NB4 (cell line): ENCODE data around the gene WASF3.

ENCODE experiments used
- POLR2A ChIP-seq: IDR thresholded peaks from 2 replicates; pipeline ENCODE4 v1.6.1; 2011; ENCODE audit warnings: mild to moderate bottlenecking; ENCODE audit not compliant: insufficient read length; ENCODE audit errors: extremely low read depth
- TF ChIP-seq, protein P1 (sequence below): IDR thresholded peaks from one replicate; pipeline ENCODE4 v1.5.1; 2012; ENCODE audit warnings: low read depth, low read length
- TF ChIP-seq, protein P2 (sequence below): IDR thresholded peaks from 2 replicates; pipeline ENCODE4 v1.6.1; 2011; ENCODE audit warnings: low read depth, low read length

DNA sequence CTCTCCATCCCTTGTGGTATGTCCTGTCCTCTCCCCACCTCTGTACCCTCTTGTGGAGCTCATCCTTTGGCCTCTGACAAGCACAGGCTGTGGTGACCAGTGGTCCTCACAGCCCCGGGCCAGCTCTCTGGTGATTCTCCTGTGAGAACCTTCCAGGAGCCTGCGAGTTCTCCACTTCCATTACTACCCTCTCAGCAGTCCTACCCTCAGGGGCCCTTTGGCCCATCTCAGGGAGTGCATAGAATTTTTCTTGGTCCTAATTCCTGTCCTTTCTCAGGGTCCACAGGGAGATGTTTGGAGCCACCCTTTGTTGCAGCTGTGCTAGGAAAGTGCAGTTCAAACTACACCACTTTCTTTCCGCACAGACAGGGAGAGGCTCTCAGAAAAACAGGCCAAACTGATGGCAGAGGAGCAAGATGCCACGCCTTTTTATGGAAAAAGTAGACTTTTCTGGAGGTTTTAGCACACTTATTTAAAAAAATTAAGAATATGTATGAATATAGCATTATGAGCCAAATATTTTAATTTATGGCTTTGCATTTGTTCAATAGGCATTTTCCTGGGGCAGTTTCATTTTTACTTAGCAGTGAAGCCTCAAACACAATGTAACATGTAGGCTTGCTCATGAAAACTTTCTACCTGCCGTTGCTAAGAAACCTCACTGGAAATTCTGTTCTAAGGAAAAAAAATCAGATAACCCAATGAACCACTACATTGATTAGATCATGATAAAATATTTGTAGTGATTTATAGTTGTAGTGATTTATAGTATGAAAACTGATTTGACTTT lies 111.1 kb downstream of the WASF3 start:
- TF ChIP-seq, protein P1, sequence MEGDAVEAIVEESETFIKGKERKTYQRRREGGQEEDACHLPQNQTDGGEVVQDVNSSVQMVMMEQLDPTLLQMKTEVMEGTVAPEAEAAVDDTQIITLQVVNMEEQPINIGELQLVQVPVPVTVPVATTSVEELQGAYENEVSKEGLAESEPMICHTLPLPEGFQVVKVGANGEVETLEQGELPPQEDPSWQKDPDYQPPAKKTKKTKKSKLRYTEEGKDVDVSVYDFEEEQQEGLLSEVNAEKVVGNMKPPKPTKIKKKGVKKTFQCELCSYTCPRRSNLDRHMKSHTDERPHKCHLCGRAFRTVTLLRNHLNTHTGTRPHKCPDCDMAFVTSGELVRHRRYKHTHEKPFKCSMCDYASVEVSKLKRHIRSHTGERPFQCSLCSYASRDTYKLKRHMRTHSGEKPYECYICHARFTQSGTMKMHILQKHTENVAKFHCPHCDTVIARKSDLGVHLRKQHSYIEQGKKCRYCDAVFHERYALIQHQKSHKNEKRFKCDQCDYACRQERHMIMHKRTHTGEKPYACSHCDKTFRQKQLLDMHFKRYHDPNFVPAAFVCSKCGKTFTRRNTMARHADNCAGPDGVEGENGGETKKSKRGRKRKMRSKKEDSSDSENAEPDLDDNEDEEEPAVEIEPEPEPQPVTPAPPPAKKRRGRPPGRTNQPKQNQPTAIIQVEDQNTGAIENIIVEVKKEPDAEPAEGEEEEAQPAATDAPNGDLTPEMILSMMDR = no peak
- TF ChIP-seq POLR2A = no peak
- TF ChIP-seq, protein P2, sequence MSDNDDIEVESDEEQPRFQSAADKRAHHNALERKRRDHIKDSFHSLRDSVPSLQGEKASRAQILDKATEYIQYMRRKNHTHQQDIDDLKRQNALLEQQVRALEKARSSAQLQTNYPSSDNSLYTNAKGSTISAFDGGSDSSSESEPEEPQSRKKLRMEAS = no peak
